CD4-positive, alpha-beta T cell treated with Interleukin-15 for 1 hour (primary cell): ENCODE measurements around the gene CCT8.
A peak's percentile ranks its signal among the peaks of the same experiment; 100 is the strongest.

Experiments
- DNase-seq: peaks from one replicate; pipeline ENCODE4 v3.0.0-alpha.2; 2020

Gene CCT8

GRCh38 chr21:29077651-29078090 lies 4.2 kb upstream of the CCT8 start:
- no peak for DNase-seq

- peak; percentile 93 for DNase-seq
These were observed 3.5 kb upstream of the CCT8 start for GRCh38 chr21:29076731-29077640.

GRCh38 chr21:29075706-29076466 lies 2.4 kb upstream of the CCT8 start:
- DNase-seq = no peak

DNA sequence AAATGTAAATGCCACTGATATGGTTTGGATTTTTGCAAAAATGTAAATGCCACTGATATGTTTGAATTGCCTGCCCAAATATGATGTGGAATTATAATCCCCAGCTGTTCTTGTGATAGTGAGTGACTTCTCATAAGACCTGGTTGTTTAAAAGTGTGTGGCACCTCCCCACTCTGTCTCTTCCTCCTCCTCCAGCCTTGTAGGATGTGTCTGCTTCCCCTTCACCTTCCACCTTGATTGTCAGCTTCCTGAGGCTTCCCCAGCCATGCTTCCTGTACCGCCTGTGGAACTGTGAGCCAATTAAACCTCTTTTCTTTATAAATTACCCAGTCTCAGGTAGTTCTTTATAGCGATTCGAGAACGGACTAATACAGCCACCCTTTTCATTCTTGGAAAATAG lies 1.3 kb upstream of the CCT8 start:
- DNase-seq = no peak

DNA sequence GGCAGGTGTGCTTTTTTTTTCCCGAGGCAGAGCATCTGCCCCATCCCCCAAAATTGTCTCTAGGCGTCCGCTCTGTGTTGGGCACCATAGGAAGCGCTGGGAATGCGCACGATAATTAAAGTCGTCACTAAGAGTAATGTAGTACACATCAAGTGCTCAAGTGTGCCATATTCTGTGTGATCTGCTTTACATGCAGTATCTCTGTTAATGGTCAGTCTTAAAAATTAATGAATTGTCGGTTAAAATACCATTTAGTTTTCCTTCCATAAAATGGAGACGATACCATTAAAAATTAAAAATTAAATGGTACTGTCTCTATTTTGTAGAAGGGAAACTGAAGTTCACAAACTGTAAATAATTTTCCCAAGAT lies 544 bp upstream of the CCT8 start:
- DNase-seq = no peak

- DNase-seq = no peak
These were observed 601 bp downstream of the CCT8 start for GRCh38 chr21:29072873-29073221.

- no peak for DNase-seq
These were observed 8.5 kb downstream of the CCT8 start for GRCh38 chr21:29064850-29065481.

DNA sequence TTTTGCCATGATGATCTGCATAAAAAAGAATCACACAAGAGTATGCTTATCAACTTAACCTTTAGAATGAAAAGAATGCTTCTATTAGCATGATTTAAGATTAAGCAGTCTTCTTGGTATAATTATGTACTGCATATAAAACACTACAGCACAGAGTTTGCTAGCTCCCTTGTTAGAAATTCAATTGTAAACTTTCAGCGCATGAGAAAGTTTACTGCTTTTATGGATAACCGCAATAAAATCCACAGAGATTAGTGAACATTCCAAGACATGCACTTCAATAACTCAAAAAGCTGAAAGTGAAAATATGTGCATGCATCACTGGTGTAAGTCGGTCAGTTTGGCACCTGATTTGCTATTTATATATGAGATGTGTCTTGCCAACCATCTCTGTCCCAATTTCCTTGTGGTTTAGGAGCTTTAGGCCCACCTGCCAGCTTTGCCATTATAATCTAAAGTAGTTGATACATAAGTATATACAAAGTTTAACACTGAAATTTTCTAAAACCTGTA lies 16.9 kb downstream of the CCT8 start:
- no peak for DNase-seq

DNA sequence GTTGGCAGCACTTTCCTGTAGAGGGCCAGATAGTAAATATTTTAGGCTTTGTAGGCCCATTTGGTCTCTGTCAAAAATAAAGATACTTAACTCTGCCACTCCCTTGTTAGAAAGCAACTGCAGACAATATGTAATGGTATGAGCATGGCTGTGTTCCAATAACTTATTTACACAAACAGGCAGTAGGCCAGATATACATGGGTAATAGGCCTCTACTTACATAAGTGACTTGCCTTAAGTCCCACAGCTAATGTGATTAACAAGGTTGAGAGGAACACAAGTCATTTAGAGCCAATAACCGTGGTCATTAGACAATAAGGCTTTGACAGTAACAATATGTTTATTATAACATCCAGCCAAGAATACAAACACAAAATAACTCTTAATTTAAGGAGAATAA lies 17.4 kb downstream of the CCT8 start:
- DNase-seq = no peak

GRCh38 chr21:29055080-29055479 lies 18.4 kb downstream of the CCT8 start:
- DNase-seq = no peak

- DNase-seq = no peak
These were observed 19.8 kb downstream of the CCT8 start for GRCh38 chr21:29053656-29054055.

DNA sequence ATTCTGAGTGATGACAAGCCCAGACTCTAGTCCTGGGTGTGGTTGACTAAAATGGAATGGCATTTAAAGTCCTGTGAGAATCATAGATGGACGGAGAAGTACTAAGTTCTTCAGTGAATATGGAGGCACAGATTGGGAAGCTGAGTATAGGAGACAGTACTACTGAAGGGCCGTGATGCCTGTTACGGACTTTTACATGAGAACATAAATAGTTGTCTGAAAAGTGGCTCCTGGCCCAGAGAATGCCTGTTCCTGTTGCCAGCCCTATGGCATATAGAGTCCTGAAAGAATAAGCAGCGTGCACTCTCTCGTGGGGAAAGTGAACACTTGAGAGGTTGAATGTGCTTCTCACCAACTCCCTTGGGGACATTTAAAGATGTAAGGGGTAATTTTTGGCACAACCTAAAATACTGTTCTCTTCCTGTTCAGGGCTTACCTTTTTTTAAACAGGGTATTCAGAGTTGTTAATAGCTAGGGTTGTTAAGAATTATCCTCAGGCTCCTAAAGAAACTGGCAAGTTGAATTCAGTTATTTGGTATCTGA lies 20.4 kb downstream of the CCT8 start:
- DNase-seq = no peak

GRCh38 chr21:29052224-29052623 lies 21.2 kb downstream of the CCT8 start:
- no peak for DNase-seq

- DNase-seq = no peak
These were observed 38.8 kb downstream of the CCT8 start for GRCh38 chr21:29034678-29035077.

DNA sequence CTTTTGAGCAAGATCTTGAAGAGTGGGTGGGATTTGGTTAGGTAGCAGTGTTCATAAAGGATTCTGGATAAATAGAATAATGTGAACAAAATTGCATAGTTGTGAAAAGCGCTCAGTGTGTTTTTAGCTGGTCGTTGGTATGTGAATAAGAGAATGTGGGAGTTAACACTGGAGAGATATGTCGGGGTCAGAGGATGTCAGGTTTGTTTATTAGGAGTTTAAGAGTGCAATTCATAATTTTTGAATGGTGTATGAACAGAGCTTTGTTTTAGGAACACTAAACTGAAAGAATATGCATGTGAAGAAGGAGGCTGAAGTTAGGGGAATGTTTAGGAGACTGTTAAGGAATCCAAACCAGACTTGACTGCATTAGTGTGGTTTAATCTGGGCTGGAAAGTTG lies 39.6 kb downstream of the CCT8 start:
- no peak for DNase-seq

DNA sequence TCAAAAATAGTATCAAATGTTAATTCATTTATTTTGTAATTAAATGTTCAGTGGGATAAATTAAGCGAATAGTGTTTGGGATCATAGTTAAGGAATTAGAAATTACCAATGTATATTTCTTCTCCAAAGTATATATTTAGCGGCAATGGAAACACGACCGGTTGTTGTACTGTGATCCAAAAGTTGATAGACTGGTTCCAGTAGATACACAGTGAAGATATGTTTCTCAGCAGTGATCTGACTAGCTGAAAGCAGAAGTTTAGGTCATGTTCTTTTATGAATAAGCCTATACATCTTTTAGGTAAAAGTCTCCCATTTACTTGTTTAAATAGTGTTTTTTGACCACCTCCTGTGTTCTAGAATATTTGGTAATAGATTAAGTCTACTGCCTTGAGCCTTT lies 40.1 kb downstream of the CCT8 start:
- DNase-seq = no peak

GRCh38 chr21:29030909-29031308 lies 42.5 kb downstream of the CCT8 start:
- no peak for DNase-seq

GRCh38 chr21:29029524-29029923 lies 43.9 kb downstream of the CCT8 start:
- DNase-seq = no peak

DNA sequence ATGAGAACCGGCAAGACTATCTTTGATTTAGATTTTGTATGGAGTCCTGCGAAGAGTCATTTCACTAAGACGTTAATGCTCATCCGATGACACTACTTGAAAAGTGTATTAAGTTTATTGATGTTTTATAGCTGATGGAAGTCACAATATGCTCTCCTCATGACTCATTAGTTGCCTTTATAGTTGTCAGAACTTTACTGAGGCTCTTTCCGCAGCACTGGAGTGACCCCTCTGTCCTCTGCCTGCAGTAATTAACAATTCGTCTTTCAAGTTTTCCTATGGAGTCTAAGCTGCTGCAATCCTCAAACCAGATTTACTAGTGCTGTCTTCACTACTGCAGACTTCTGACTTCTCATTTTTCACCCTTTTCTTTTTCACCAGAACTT lies 48.1 kb downstream of the CCT8 start:
- DNase-seq = no peak

GRCh38 chr21:29024474-29025327 lies 48.7 kb downstream of the CCT8 start, which contains the start of gene USP16:
USP16 (plus strand) TSS chr21:29024668; CDS start chr21:29027914, 3,246 bp downstream.
- peak; percentile 96 for DNase-seq

- no peak for DNase-seq
These were observed 51.3 kb downstream of the CCT8 start for GRCh38 chr21:29022166-29022565.

GRCh38 chr21:29018540-29018939 lies 54.9 kb downstream of the CCT8 start:
- DNase-seq = no peak
